Upper lobe of left lung (tissue), 6 donors: ENCODE data around the gene SIPA1L2. TPM values are rescaled to one million over a fixed set of nuclear protein-coding genes. Genes with fewer than 3 reads are reported as not detected.

Experiments
- ATAC-seq, 2 donors: fragments of 200-7000 bp; cut with Tn5 transposase; one replicate each; pipeline ENCODE4 v1.9.1; 2022; ENCODE audit warnings: mild to moderate bottlenecking in 2 of 2, moderate library complexity in 2 of 2; ENCODE audit not compliant: low FRiP score in 2 of 2
- DNase-seq, 2 donors: peaks; one replicate each; pipeline ENCODE4 v3.0.0-alpha.2; 2019 to 2020
- H3K27ac ChIP-seq, 4 donors: fragments of 200-600 bp; sonication (generic); one replicate each; pipeline ENCODE4 v1.5.1; 2016 to 2019
- H3K27me3 ChIP-seq, 4 donors: fragments of 200-600 bp; sonication (generic); one replicate each; pipeline ENCODE4 v1.5.1; 2017 to 2019
- H3K36me3 ChIP-seq, 4 donors: fragments of 200-600 bp; sonication (generic); one replicate each; pipeline ENCODE4 v1.5.1; 2016 to 2019
- H3K4me1 ChIP-seq, 4 donors: fragments of 200-600 bp; sonication (generic); one replicate each; pipeline ENCODE4 v1.5.1; 2018 to 2019
- H3K4me3 ChIP-seq, 4 donors: fragments of 200-600 bp; sonication (generic); one replicate each; pipeline ENCODE4 v1.5.1; 2017 to 2019; ENCODE audit warnings: mild to moderate bottlenecking in 2 of 4, moderate library complexity in 1 of 4
- H3K9me3 ChIP-seq, 4 donors: fragments of 200-600 bp; sonication (generic); one replicate each; pipeline ENCODE4 v1.5.1; 2018 to 2019
- CTCF ChIP-seq, 6 experiments: fragments of 450-650 bp in 4 of 6; fragments of 200-600 bp in 2 of 6; sonication (generic) in 2 of 6; IDR thresholded peaks; one replicate each; pipeline ENCODE4 v1.5.1; 2016 to 2019; ENCODE audit warnings: antibody characterized with exemption in 6 of 6
- EP300 ChIP-seq, 4 donors: sonication (generic); formaldehyde crosslinking; IDR thresholded peaks; one replicate each; pipeline ENCODE4 v1.5.1; 2017; ENCODE audit warnings: antibody characterized with exemption in 4 of 4, control low read depth in 2 of 4
- POLR2A ChIP-seq, 4 donors: fragments of 450-650 bp; IDR thresholded peaks; one replicate each; pipeline ENCODE4 v1.5.1; 2016 to 2017; ENCODE audit warnings: antibody characterized with exemption in 4 of 4, mild to moderate bottlenecking in 2 of 4
- POLR2AphosphoS5 ChIP-seq, 2 donors: sonication (generic); formaldehyde crosslinking; IDR thresholded peaks; one replicate each; pipeline ENCODE4 v1.5.1; 2017; ENCODE audit warnings: antibody characterized with exemption in 2 of 2
- WGBS, 2 donors: methylation state at CpG; one replicate each; pipeline ENCODE4 v1.1.5; 2017 to 2018; 5-methylcytosine and 5-hydroxymethylcytosine counted together
- total RNA-seq, 6 donors: library from RNA; depleted of rRNA in 4 of 6; stranded (reverse); fragments of >200 nt in 4 of 6; gene quantifications; one replicate each; pipeline versions ENCODE4 v1.1.0 to v1.2.1, GENCODE V29; 2016 to 2021
- donor health status: DM: no; HTN: no; CAD: no; lungs with moderate emphysema.
- donor health status: DM: no; HTN: yes; CAD: no; lungs with severe emphysema.

Gene SIPA1L2
- total RNA-seq, 6 donors from 2014 or later = 23.3 to 51.3 (median 34.2) TPM

- Histone ChIP-seq H3K9me3 (no peaks in the 10 kb centered on the region), H3K4me1 (peaks cover 16 to 36% (median 31%) of the 10 kb centered on the region in 4 donors), H3K36me3 (no peaks in the 10 kb centered on the region), H3K27me3 (no peaks in the 10 kb centered on the region), H3K27ac (peak overlapping the region; percentile 76 to 81 (median 78)), H3K4me3 (no peak overlapping the region)
- TF ChIP-seq EP300 (IDR thresholded peaks at IDR 0.05) = peak in 2 of 4 donors; percentile 50 to 71
- no peak for TF ChIP-seq CTCF (IDR thresholded peaks at IDR 0.05)
- peak; percentile 57 to 84 for TF ChIP-seq POLR2AphosphoS5 (IDR thresholded peaks at IDR 0.05)
- 42 to 44% methylated on average over 10 of the region's 10 CpGs for WGBS, 2 donors
- ATAC-seq (peak; percentile 58 to 82), DNase-seq (peak in 1 of 2 donors; percentile 64)
Measured at GRCh38 chr1:232589812-232590743, 39.9 kb downstream of the SIPA1L2 start.

GRCh38 chr1:232589111-232589811 lies 40.7 kb downstream of the SIPA1L2 start:
- no peak for TF ChIP-seq POLR2AphosphoS5 (IDR thresholded peaks at IDR 0.05)
- no peak for TF ChIP-seq POLR2A (IDR thresholded peaks at IDR 0.05)
- TF ChIP-seq EP300 (IDR thresholded peaks at IDR 0.05) = no peak
- TF ChIP-seq CTCF (IDR thresholded peaks at IDR 0.05) = no peak
- H3K4me1 ChIP-seq = peaks cover 16 to 33% (median 27%) of the 10 kb centered on the region in 4 donors
- no peaks in the 10 kb centered on the region for H3K27me3 ChIP-seq
- DNase-seq (no peak), ATAC-seq (no peak)
- no peaks in the 10 kb centered on the region for H3K36me3 ChIP-seq
- H3K4me3 ChIP-seq = no peak overlapping the region
- 57% methylated on average over 6 of the region's 6 CpGs for WGBS, 2 donors
- no peaks in the 10 kb centered on the region for H3K9me3 ChIP-seq
- peak overlapping the region; percentile 50 to 81 (median 66) for H3K27ac ChIP-seq

- no peak for ATAC-seq
- Histone ChIP-seq H3K27me3 (no peaks in the 10 kb centered on the region), H3K4me3 (no peak overlapping the region), H3K36me3 (no peaks in the 10 kb centered on the region), H3K27ac (peak overlapping the region in 1 of 4 donors; percentile 81), H3K9me3 (no peaks in the 10 kb centered on the region), H3K4me1 (peaks cover 16 to 29% (median 25%) of the 10 kb centered on the region in 4 donors)
- 78 to 79% methylated on average over 11 of the region's 11 CpGs for WGBS, 2 donors
- no peak for TF ChIP-seq POLR2AphosphoS5 (IDR thresholded peaks at IDR 0.05)
- no peak for TF ChIP-seq CTCF (IDR thresholded peaks at IDR 0.05)
- no peak for TF ChIP-seq EP300 (IDR thresholded peaks at IDR 0.05)
- TF ChIP-seq POLR2A (IDR thresholded peaks at IDR 0.05) = no peak
- no peak for DNase-seq
Measured at GRCh38 chr1:232587141-232588008, 42.6 kb downstream of the SIPA1L2 start.

GRCh38 chr1:232586679-232587078 lies 43.3 kb downstream of the SIPA1L2 start:
- Histone ChIP-seq H3K4me1 (peaks cover 13 to 28% (median 25%) of the 10 kb centered on the region in 4 donors), H3K27me3 (no peaks in the 10 kb centered on the region), H3K9me3 (no peaks in the 10 kb centered on the region), H3K36me3 (no peaks in the 10 kb centered on the region), H3K4me3 (no peak overlapping the region), H3K27ac (no peak overlapping the region)
- TF ChIP-seq EP300 (IDR thresholded peaks at IDR 0.05) = no peak
- TF ChIP-seq CTCF (IDR thresholded peaks at IDR 0.05) = no peak
- no peak for TF ChIP-seq POLR2A (IDR thresholded peaks at IDR 0.05)
- TF ChIP-seq POLR2AphosphoS5 (IDR thresholded peaks at IDR 0.05) = no peak
- 67 to 86% methylated on average over 3 of the region's 3 CpGs for WGBS, 2 donors
- DNase-seq = no peak
- no peak for ATAC-seq
